CD4-positive, alpha-beta memory T cell (primary cell): ENCODE measurements around the gene FOXF1. TPM values are rescaled to one million over a fixed set of nuclear protein-coding genes. Genes with fewer than 3 reads are reported as not detected.

Source experiments
- CTCF ChIA-PET: fragments of 350-600 bp; sonication (Branson Sonifier 250); formaldehyde crosslinking; loops from one replicate; lab custom pipeline; 2021; ENCODE audit warnings: inconsistent platforms; ENCODE audit not compliant: partially characterized antibody; lab: Charles Lee
- POLR2A ChIA-PET: fragments of 350-600 bp; sonication (Branson Sonifier 250); formaldehyde crosslinking; loops from one replicate; lab custom pipeline; 2021; ENCODE audit not compliant: partially characterized antibody; lab: Charles Lee
- DNase-seq, 5 donors: peaks; one replicate each; pipeline versions ENCODE4 v3.0.0 to v3.0.0-alpha.2; 2020 to 2022; ENCODE audit warnings: mixed read lengths in 1 of 5
- H3K27ac ChIP-seq: one replicate; pipeline ENCODE4 v1.7.0; 2013; ENCODE audit warnings: low read depth, low read length
- H3K27me3 ChIP-seq: 2 replicates; pipeline ENCODE4 v1.7.0; 2013; ENCODE audit warnings: mild to moderate bottlenecking, low read length, moderate library complexity; ENCODE audit not compliant: insufficient read depth
- H3K36me3 ChIP-seq: 2 replicates; pipeline ENCODE4 v1.7.0; 2013; ENCODE audit warnings: mild to moderate bottlenecking, low read length, moderate library complexity; ENCODE audit not compliant: insufficient read depth
- H3K4me1 ChIP-seq: 2 replicates; pipeline ENCODE4 v1.7.0; 2013; ENCODE audit warnings: mild to moderate bottlenecking, low read length, moderate library complexity; ENCODE audit not compliant: insufficient read depth
- H3K4me3 ChIP-seq, 2 donors: one replicate each; pipeline ENCODE4 v1.7.0; 2013; ENCODE audit warnings: low read length in 2 of 2, mild to moderate bottlenecking in 1 of 2
- H3K9me3 ChIP-seq, 2 donors: one replicate each; pipeline ENCODE4 v1.7.0; 2013; ENCODE audit warnings: low read length in 2 of 2, control low read depth in 1 of 2; ENCODE audit not compliant: control insufficient read depth in 1 of 2
- H3K27ac Mint-ChIP-seq, 7 donors: one replicate each; pipeline ENCODE4 v1.8.0; 2020 to 2021; ENCODE audit warnings: mixed read lengths in 7 of 7, mild to moderate bottlenecking in 6 of 7, inconsistent platforms in 3 of 7, moderate library complexity in 3 of 7
- H3K27me3 Mint-ChIP-seq, 2 donors: one replicate each; pipeline ENCODE4 v1.8.0; 2020 to 2021; ENCODE audit warnings: mixed read lengths in 2 of 2
- H3K36me3 Mint-ChIP-seq, 2 donors: one replicate each; pipeline ENCODE4 v1.8.0; 2020 to 2021; ENCODE audit warnings: mixed read lengths in 2 of 2, inconsistent platforms in 1 of 2, mild to moderate bottlenecking in 1 of 2
- H3K4me1 Mint-ChIP-seq, 4 donors: one replicate each; pipeline ENCODE4 v1.8.0; 2020 to 2021; ENCODE audit warnings: mixed read lengths in 4 of 4, mild to moderate bottlenecking in 1 of 4
- H3K4me3 Mint-ChIP-seq, 8 donors: one replicate each; pipeline ENCODE4 v1.8.0; 2020 to 2021; ENCODE audit warnings: mixed read lengths in 8 of 8, mild to moderate bottlenecking in 7 of 8, moderate library complexity in 6 of 8, inconsistent platforms in 3 of 8
- H3K9me3 Mint-ChIP-seq, 8 donors: one replicate each; pipeline ENCODE4 v1.8.0; 2020 to 2021; ENCODE audit warnings: mixed read lengths in 8 of 8, mild to moderate bottlenecking in 5 of 8, inconsistent platforms in 3 of 8, moderate library complexity in 1 of 8
- intact Hi-C: fragments of 100-400 bp; cut with micrococcal nuclease; formaldehyde crosslinking; loops from one replicate; pipeline ENCODE4 v1.15.1; 2023
- polyA plus RNA-seq, 2 donors: library from polyadenylated mRNA; unstranded; fragments of 300-500 nt; fragmentation: Illumina TruSeq; gene quantifications; one replicate each; pipeline ENCODE4 v1.2.3, GENCODE V29; 2021
- total RNA-seq, 2 experiments: library from RNA; stranded (reverse); gene quantifications; one replicate each; pipeline ENCODE4 v1.2.3, GENCODE V29; 2021

Gene FOXF1
- total and polyA plus RNA-seq, 4 experiments from 2014 or later: not detected

- no peaks in the 10 kb centered on the region for H3K27me3 ChIP-seq
- H3K4me3 ChIP-seq: no peak overlapping the region
- no peaks in the 10 kb centered on the region for H3K9me3 ChIP-seq
- Mint-ChIP-seq H3K36me3 (no peaks in the 10 kb centered on the region), H3K27ac (no peak overlapping the region), H3K9me3 (peaks cover 0 to 2% (median 0%) of the 10 kb centered on the region in 8 donors), H3K4me3 (no peak overlapping the region), H3K27me3 (peaks cover 2 to 11% of the 10 kb centered on the region in 2 donors), H3K4me1 (no peaks in the 10 kb centered on the region)
- no peaks in the 10 kb centered on the region for H3K4me1 ChIP-seq
- H3K36me3 ChIP-seq: no peaks in the 10 kb centered on the region
- no peak overlapping the region for H3K27ac ChIP-seq
- ChIA-PET POLR2A (no interaction called here), CTCF (no interaction called here)
- no peak for DNase-seq
- intact Hi-C loops: no loop called here
These were observed 39.4 kb upstream of the FOXF1 start for GRCh38 chr16:86470964-86471363.

GRCh38 chr16:86471896-86472295, 38.4 kb upstream of the FOXF1 start:
- no peaks in the 10 kb centered on the region for H3K36me3 Mint-ChIP-seq
- ChIA-PET POLR2A (no interaction called here), CTCF (no interaction called here)
- peaks cover 9 to 14% of the 10 kb centered on the region in 2 donors for H3K27me3 Mint-ChIP-seq
- DNase-seq: no peak
- intact Hi-C loops: no loop called here
- H3K36me3 ChIP-seq: no peaks in the 10 kb centered on the region
- H3K27ac ChIP-seq: no peak overlapping the region
- peaks cover 0 to 2% (median 0%) of the 10 kb centered on the region in 8 donors for H3K9me3 Mint-ChIP-seq
- H3K4me3 Mint-ChIP-seq: no peak overlapping the region
- no peaks in the 10 kb centered on the region for H3K4me1 ChIP-seq
- H3K27ac Mint-ChIP-seq: no peak overlapping the region
- H3K9me3 ChIP-seq: no peaks in the 10 kb centered on the region
- no peaks in the 10 kb centered on the region for H3K27me3 ChIP-seq
- no peak overlapping the region for H3K4me3 ChIP-seq
- H3K4me1 Mint-ChIP-seq: no peaks in the 10 kb centered on the region

- Mint-ChIP-seq H3K36me3 (no peaks in the 10 kb centered on the region), H3K27ac (no peak overlapping the region), H3K4me3 (no peak overlapping the region), H3K4me1 (no peaks in the 10 kb centered on the region), H3K9me3 (peaks cover 0 to 2% (median 0%) of the 10 kb centered on the region in 8 donors), H3K27me3 (peaks cover 11 to 16% of the 10 kb centered on the region in 2 donors)
- DNase-seq: no peak
- POLR2A ChIA-PET: no interaction called here
- Histone ChIP-seq H3K4me3 (no peak overlapping the region), H3K36me3 (no peaks in the 10 kb centered on the region), H3K9me3 (no peaks in the 10 kb centered on the region), H3K4me1 (no peaks in the 10 kb centered on the region), H3K27ac (no peak overlapping the region), H3K27me3 (no peaks in the 10 kb centered on the region)
- CTCF ChIA-PET: no interaction called here
- intact Hi-C loops: no loop called here
These were observed 38.0 kb upstream of the FOXF1 start for GRCh38 chr16:86472366-86472765.

- Histone ChIP-seq H3K9me3 (no peaks in the 10 kb centered on the region), H3K27ac (no peak overlapping the region), H3K36me3 (no peaks in the 10 kb centered on the region), H3K4me1 (no peaks in the 10 kb centered on the region), H3K27me3 (no peaks in the 10 kb centered on the region), H3K4me3 (no peak overlapping the region)
- H3K9me3 Mint-ChIP-seq: peaks cover 0 to 2% (median 0%) of the 10 kb centered on the region in 8 donors
- H3K36me3 Mint-ChIP-seq: no peaks in the 10 kb centered on the region
- CTCF ChIA-PET: no interaction called here
- no peaks in the 10 kb centered on the region for H3K4me1 Mint-ChIP-seq
- no peak for DNase-seq
- intact Hi-C loops: no loop called here
- POLR2A ChIA-PET: no interaction called here
- H3K4me3 Mint-ChIP-seq: no peak overlapping the region
- H3K27ac Mint-ChIP-seq: no peak overlapping the region
- H3K27me3 Mint-ChIP-seq: peaks cover 19 to 29% of the 10 kb centered on the region in 2 donors
These were observed 33.3 kb upstream of the FOXF1 start for GRCh38 chr16:86476956-86477534.

- Mint-ChIP-seq H3K27me3 (peaks cover 19 to 27% of the 10 kb centered on the region in 2 donors), H3K36me3 (no peaks in the 10 kb centered on the region), H3K4me3 (no peak overlapping the region), H3K27ac (no peak overlapping the region), H3K9me3 (peaks cover 0 to 2% (median 0%) of the 10 kb centered on the region in 8 donors), H3K4me1 (no peaks in the 10 kb centered on the region)
- POLR2A ChIA-PET: no interaction called here
- intact Hi-C loops: no loop called here
- Histone ChIP-seq H3K36me3 (no peaks in the 10 kb centered on the region), H3K4me1 (no peaks in the 10 kb centered on the region), H3K9me3 (no peaks in the 10 kb centered on the region), H3K27me3 (no peaks in the 10 kb centered on the region), H3K27ac (no peak overlapping the region), H3K4me3 (no peak overlapping the region)
- CTCF ChIA-PET: no interaction called here
- DNase-seq: no peak
These were observed 32.7 kb upstream of the FOXF1 start for GRCh38 chr16:86477642-86478041.

- CTCF ChIA-PET: no interaction called here
- POLR2A ChIA-PET: no interaction called here
- Histone ChIP-seq H3K27me3 (no peaks in the 10 kb centered on the region), H3K4me1 (no peaks in the 10 kb centered on the region), H3K9me3 (no peaks in the 10 kb centered on the region), H3K36me3 (no peaks in the 10 kb centered on the region), H3K4me3 (no peak overlapping the region), H3K27ac (no peak overlapping the region)
- H3K27ac Mint-ChIP-seq: no peak overlapping the region
- no peak for DNase-seq
- peaks cover 17 to 30% of the 10 kb centered on the region in 2 donors for H3K27me3 Mint-ChIP-seq
- no peaks in the 10 kb centered on the region for H3K36me3 Mint-ChIP-seq
- intact Hi-C loops: no loop called here
- H3K9me3 Mint-ChIP-seq: peaks cover 0 to 4% (median under 1%) of the 10 kb centered on the region in 8 donors
- no peak overlapping the region for H3K4me3 Mint-ChIP-seq
- H3K4me1 Mint-ChIP-seq: no peaks in the 10 kb centered on the region
These were observed 31.5 kb upstream of the FOXF1 start for GRCh38 chr16:86478779-86479178.

- ChIA-PET CTCF (no interaction called here), POLR2A (no interaction called here)
- intact Hi-C loops: no loop called here
- no peak for DNase-seq
- Histone ChIP-seq H3K9me3 (no peaks in the 10 kb centered on the region), H3K4me3 (no peak overlapping the region), H3K27me3 (no peaks in the 10 kb centered on the region), H3K36me3 (no peaks in the 10 kb centered on the region), H3K27ac (no peak overlapping the region), H3K4me1 (no peaks in the 10 kb centered on the region)
- Mint-ChIP-seq H3K27me3 (peaks cover 20 to 30% of the 10 kb centered on the region in 2 donors), H3K27ac (no peak overlapping the region), H3K4me3 (no peak overlapping the region), H3K9me3 (peaks cover 2 to 7% (median 6%) of the 10 kb centered on the region in 8 donors), H3K36me3 (no peaks in the 10 kb centered on the region), H3K4me1 (no peaks in the 10 kb centered on the region)
These were observed 30.9 kb upstream of the FOXF1 start for GRCh38 chr16:86479419-86479818.
